ENCODE data around the gene LDLRAD1. TPM values are rescaled to one million over a fixed set of nuclear protein-coding genes. Genes with fewer than 3 reads are reported as not detected.

The LDLRAD1 gene, protein sequence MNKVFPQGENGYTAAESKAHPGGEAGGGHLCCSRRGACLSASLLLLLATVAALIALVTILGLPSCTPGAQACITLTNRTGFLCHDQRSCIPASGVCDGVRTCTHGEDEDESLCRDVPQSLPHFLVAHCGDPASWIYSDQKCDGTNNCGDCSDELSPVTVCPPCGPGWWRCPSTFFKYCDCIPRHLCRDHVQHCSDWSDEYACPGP
- not detected for total RNA-seq (2021; ENCODE audit: unreplicated experiment)
- polyA plus RNA-seq (2012; ENCODE audit: insufficient read length) = not detected
- percentile 11 among the genes with signal in this experiment for Bru-seq, nascent RNA
- percentile 7 among the genes with signal in this experiment for BruChase-seq, experiment 1, labeled RNA remaining after a 2-hour chase
- BruChase-seq, experiment 2, labeled RNA remaining after a 6-hour chase = percentile 8 among the genes with signal in this experiment
- long read RNA-seq = 0 reads

- TF ChIP-seq POLR2AphosphoS5 (IDR thresholded peaks at IDR 0.05; ENCODE audit: low read depth, low read length) (no peak), REST (IDR thresholded peaks at IDR 0.05; ENCODE audit: insufficient read depth in 1 of 2, low read depth in 2 of 2, low read length in 1 of 2) (no peak), SIN3A (IDR thresholded peaks at IDR 0.05; ENCODE audit: borderline replicate concordance, insufficient read depth, low read depth, low read length) (no peak), TCF7L2 (IDR thresholded peaks at IDR 0.05; ENCODE audit: low read depth, low read length) (no peak)
- TF ChIP-seq, protein P1, sequence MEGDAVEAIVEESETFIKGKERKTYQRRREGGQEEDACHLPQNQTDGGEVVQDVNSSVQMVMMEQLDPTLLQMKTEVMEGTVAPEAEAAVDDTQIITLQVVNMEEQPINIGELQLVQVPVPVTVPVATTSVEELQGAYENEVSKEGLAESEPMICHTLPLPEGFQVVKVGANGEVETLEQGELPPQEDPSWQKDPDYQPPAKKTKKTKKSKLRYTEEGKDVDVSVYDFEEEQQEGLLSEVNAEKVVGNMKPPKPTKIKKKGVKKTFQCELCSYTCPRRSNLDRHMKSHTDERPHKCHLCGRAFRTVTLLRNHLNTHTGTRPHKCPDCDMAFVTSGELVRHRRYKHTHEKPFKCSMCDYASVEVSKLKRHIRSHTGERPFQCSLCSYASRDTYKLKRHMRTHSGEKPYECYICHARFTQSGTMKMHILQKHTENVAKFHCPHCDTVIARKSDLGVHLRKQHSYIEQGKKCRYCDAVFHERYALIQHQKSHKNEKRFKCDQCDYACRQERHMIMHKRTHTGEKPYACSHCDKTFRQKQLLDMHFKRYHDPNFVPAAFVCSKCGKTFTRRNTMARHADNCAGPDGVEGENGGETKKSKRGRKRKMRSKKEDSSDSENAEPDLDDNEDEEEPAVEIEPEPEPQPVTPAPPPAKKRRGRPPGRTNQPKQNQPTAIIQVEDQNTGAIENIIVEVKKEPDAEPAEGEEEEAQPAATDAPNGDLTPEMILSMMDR (IDR thresholded peaks at IDR 0.05) = no peak
- ChIA-PET CTCF (interaction anchor here (0.6 kb wide), 1 partner anchor 14 kb away, joined by 3 read pairs; no protein-coding TSS in a partner anchor), POLR2A (no interaction called here)
- intact Hi-C loops (cut with micrococcal nuclease; ENCODE audit: unreplicated experiment) (no loop called here), in situ Hi-C loops (cut with HindIII; ENCODE audit: low pct_unique_long_range_greater_than_20kb, low sequenced_read_pairs) (no loop called here)
- BruUV-seq (replicated peaks) = no TSS peak
- ATAC-seq (peak; percentile 46; the same call in 1 of the 2 replicates), DNase-seq (ENCODE audit: low read depth, low spot score) (no peak)
- no peak within 1 kb of the TSS for H3K27ac ChIP-seq (ENCODE audit: low read length)
- H3K4me1 ChIP-seq (ENCODE audit: control insufficient read depth, insufficient read depth, low read length) = peaks cover 7% of the 10 kb centered on the region; the same call in 1 of the 2 replicates
- no peaks in the 10 kb centered on the region for H3K36me3 ChIP-seq (ENCODE audit: control insufficient read depth, insufficient read depth, low read length)
- no peaks in the 10 kb centered on the region for H3K27me3 ChIP-seq (ENCODE audit: control insufficient read depth, insufficient read depth, low read length)
- no peak within 1 kb of the TSS for H3K4me3 ChIP-seq (ENCODE audit: low read depth in 2 of 2, low read length in 2 of 2)
- no peaks in the 10 kb centered on the region for H3K9me3 ChIP-seq (ENCODE audit: control insufficient read depth, insufficient read depth, low read depth, low read length)
These were observed at the start of gene LDLRAD1 for GRCh38 chr1:54017979-54018378. TSS of gene LDLRAD1 (minus strand) at chr1:54018186. CDS start at chr1:54018112, 74 bp downstream.

- H3K36me3 ChIP-seq (ENCODE audit: control insufficient read depth, insufficient read depth, low read length) = no peaks in the 10 kb centered on the region
- no TSS peak for BruUV-seq (replicated peaks)
- no peaks in the 10 kb centered on the region for H3K4me1 ChIP-seq (ENCODE audit: control insufficient read depth, insufficient read depth, low read length)
- CTCF ChIA-PET = no interaction called here
- no peak overlapping the region for H3K4me3 ChIP-seq (ENCODE audit: low read depth in 2 of 2, low read length in 2 of 2)
- H3K9me3 ChIP-seq (ENCODE audit: control insufficient read depth, insufficient read depth, low read depth, low read length) = no peaks in the 10 kb centered on the region
- intact Hi-C loops (cut with micrococcal nuclease; ENCODE audit: unreplicated experiment) = no loop called here
- TF ChIP-seq TCF7L2 (IDR thresholded peaks at IDR 0.05; ENCODE audit: low read depth, low read length) = no peak
- no peak for TF ChIP-seq REST (IDR thresholded peaks at IDR 0.05; ENCODE audit: insufficient read depth in 1 of 2, low read depth in 2 of 2, low read length in 1 of 2)
- TF ChIP-seq SIN3A (IDR thresholded peaks at IDR 0.05; ENCODE audit: borderline replicate concordance, insufficient read depth, low read depth, low read length) = no peak
- TF ChIP-seq, protein P1 (IDR thresholded peaks at IDR 0.05) = no peak
- TF ChIP-seq POLR2AphosphoS5 (IDR thresholded peaks at IDR 0.05; ENCODE audit: low read depth, low read length) = no peak
- in situ Hi-C loops (cut with HindIII; ENCODE audit: low pct_unique_long_range_greater_than_20kb, low sequenced_read_pairs) = no loop called here
- ATAC-seq = no peak
- H3K27me3 ChIP-seq (ENCODE audit: control insufficient read depth, insufficient read depth, low read length) = no peaks in the 10 kb centered on the region
- DNase-seq (ENCODE audit: low read depth, low spot score) = no peak
- POLR2A ChIA-PET = no interaction called here
- no peak overlapping the region for H3K27ac ChIP-seq (ENCODE audit: low read length)
These were observed 46.3 kb upstream of the LDLRAD1 start for GRCh38 chr1:54064299-54064698.

Data from Panc1 (cell line).